Measurements from ENCODE around the gene C20orf202. TPM values are rescaled to one million over a fixed set of nuclear protein-coding genes. Genes with fewer than 3 reads are reported as not detected.

The C20orf202 gene
- total and polyA plus RNA-seq, 3 experiments from 2014 or later = not detected

DNA sequence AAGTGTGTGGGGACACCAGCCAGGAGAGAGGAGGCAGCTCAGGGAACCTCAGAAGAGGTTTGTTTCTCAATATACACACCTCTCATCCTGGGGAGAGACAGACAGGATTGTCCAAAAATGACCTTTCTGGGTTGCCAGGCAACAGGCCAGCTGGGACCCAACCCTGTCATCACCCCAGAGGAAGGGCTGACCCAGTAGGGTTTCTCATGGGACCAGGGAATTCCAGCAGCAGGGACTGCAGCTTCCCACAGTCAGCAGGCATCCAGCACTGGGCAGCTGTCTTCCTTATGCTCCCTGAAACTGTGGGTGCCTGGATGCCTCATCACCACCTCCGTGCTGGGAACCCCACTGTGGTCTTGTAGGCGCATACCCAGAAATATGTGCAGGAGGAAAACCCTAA, 1.3 kb downstream of the C20orf202 start:
- Histone ChIP-seq H3K9me3 (ENCODE audit: low read length) (no peaks in the 10 kb centered on the region), H3K4me1 (ENCODE audit: insufficient read depth, low read length) (peaks cover 3% of the 10 kb centered on the region), H3K36me3 (ENCODE audit: insufficient read depth, low read length) (no peaks in the 10 kb centered on the region), H3K27ac (ENCODE audit: low read depth, low read length) (no peak overlapping the region), H3K4me3 (ENCODE audit: low read length) (no peak overlapping the region), H3K27me3 (ENCODE audit: insufficient read depth, low read length, poor library complexity, severe bottlenecking) (no peaks in the 10 kb centered on the region)
- H3K4me1 Mint-ChIP-seq = peaks cover 0 to 3% (median 0%) of the 10 kb centered on the region in 3 donors
- DNase-seq = no peak
- no peaks in the 10 kb centered on the region for H3K36me3 Mint-ChIP-seq
- H3K27ac Mint-ChIP-seq = no peak overlapping the region
- H3K27me3 Mint-ChIP-seq = peaks cover 3% of the 10 kb centered on the region in 2 donors
- H3K4me3 Mint-ChIP-seq = no peak overlapping the region
- ChIA-PET CTCF (no interaction called here), POLR2A (no interaction called here)
- no peaks in the 10 kb centered on the region for H3K9me3 Mint-ChIP-seq

DNA sequence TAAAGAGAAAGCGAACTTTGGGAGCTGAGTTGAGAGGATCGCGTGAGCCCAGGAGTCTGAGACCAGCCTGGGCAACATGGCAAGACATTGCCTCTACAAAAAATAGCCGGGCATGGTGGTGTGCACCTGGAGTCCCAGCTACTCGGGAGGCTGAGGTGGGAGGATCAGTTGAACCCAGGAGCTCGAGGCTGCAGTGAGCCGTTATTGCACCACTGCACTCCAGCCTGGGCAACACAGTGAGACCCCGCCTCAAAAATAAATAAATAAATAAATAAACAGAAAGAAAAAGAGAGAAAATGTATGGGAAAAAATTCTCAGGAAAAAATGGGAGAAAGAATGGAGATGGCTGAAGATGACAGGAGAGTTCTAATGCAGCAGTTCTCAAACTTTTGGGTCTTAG, 2.5 kb downstream of the C20orf202 start:
- Mint-ChIP-seq H3K9me3 (no peaks in the 10 kb centered on the region), H3K27ac (no peak overlapping the region), H3K4me3 (no peak overlapping the region), H3K36me3 (no peaks in the 10 kb centered on the region), H3K4me1 (no peaks in the 10 kb centered on the region), H3K27me3 (peaks cover 0 to 3% of the 10 kb centered on the region in 2 donors)
- H3K27me3 ChIP-seq (ENCODE audit: insufficient read depth, low read length, poor library complexity, severe bottlenecking) = no peaks in the 10 kb centered on the region
- H3K36me3 ChIP-seq (ENCODE audit: insufficient read depth, low read length) = no peaks in the 10 kb centered on the region
- ChIA-PET CTCF (no interaction called here), POLR2A (no interaction called here)
- no peak overlapping the region for H3K27ac ChIP-seq (ENCODE audit: low read depth, low read length)
- DNase-seq = no peak
- H3K4me3 ChIP-seq (ENCODE audit: low read length) = no peak overlapping the region
- H3K9me3 ChIP-seq (ENCODE audit: low read length) = no peaks in the 10 kb centered on the region
- H3K4me1 ChIP-seq (ENCODE audit: insufficient read depth, low read length) = no peaks in the 10 kb centered on the region

DNA sequence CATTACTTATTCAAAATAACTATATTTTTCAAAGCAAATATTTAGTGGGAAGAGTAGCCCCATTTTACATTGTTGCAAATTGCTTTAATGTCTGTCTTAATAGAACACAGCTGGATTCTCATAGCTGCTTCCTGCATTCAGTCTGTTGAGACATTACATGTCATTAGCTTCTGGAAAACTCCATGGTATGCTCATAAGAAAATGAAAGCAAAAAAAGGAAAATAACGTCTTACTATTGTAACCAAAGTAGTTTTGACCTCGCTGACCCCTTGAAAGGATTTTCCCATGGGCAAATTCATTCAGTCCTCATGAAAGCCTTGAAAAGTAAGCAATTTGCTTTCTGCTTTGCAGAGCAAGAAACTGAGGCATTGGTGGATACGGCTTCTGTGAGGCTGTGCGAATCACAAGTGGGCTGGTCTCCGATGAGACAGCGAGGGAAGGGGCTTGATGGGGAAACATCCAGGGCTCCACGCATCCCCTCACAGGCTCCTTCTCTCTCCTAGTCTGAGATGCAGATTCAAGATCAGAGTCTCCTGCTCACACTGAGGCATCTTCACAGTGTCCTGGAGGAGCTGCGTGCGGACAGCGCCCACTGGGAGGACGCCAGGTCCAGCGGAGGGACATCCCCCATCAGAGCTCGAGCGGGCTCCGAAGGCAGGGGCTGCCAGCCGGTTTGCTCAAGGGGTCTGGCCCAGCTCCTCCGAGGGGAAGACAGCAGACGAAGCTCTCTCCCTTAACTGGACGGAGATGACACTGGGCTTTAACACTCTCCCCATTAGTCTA, 3.3 kb downstream of the C20orf202 start:
- CTCF ChIA-PET = no interaction called here
- no peak overlapping the region for H3K4me3 Mint-ChIP-seq
- peaks cover 0 to 1% of the 10 kb centered on the region in 2 donors for H3K27me3 Mint-ChIP-seq
- no peak for DNase-seq
- no peak overlapping the region for H3K27ac ChIP-seq (ENCODE audit: low read depth, low read length)
- H3K36me3 ChIP-seq (ENCODE audit: insufficient read depth, low read length) = no peaks in the 10 kb centered on the region
- no peaks in the 10 kb centered on the region for H3K36me3 Mint-ChIP-seq
- no peaks in the 10 kb centered on the region for H3K27me3 ChIP-seq (ENCODE audit: insufficient read depth, low read length, poor library complexity, severe bottlenecking)
- H3K4me3 ChIP-seq (ENCODE audit: low read length) = no peak overlapping the region
- POLR2A ChIA-PET = no interaction called here
- no peak overlapping the region for H3K27ac Mint-ChIP-seq
- no peaks in the 10 kb centered on the region for H3K4me1 ChIP-seq (ENCODE audit: insufficient read depth, low read length)
- no peaks in the 10 kb centered on the region for H3K4me1 Mint-ChIP-seq
- no peaks in the 10 kb centered on the region for H3K9me3 Mint-ChIP-seq
- no peaks in the 10 kb centered on the region for H3K9me3 ChIP-seq (ENCODE audit: low read length)

DNA sequence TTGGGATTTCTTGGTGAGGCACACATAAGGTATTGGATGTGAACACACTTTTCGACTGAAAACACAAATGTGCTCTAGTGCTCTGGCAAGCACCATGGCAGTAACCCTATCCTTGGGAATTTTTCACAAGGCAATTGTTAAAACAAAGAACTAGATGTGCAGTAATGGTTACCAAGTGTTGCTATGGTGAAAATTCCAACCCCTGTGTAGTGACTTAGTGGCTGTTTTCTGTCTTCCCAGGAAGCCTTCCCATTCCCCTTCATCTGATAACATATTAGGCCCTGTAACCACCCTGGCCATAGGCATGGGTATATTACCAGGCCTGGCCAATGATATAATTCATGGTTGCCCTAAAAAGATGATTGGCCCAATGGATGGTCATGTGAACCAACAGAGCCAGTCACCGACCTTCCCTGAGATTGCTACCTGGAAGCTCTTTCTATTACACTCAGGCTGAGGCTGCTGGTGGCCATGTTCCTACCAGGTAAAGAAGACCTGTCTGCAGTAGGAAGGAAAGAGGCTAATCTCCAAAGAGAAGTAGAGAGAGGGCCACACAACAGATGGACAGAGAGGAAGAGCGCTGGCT, 4.1 kb downstream of the C20orf202 start:
- no peak overlapping the region for H3K4me3 Mint-ChIP-seq
- peak overlapping the region in 1 of 8 donors; percentile 64 for H3K27ac Mint-ChIP-seq
- Histone ChIP-seq H3K27me3 (ENCODE audit: insufficient read depth, low read length, poor library complexity, severe bottlenecking) (no peaks in the 10 kb centered on the region), H3K9me3 (ENCODE audit: low read length) (no peaks in the 10 kb centered on the region), H3K36me3 (ENCODE audit: insufficient read depth, low read length) (no peaks in the 10 kb centered on the region), H3K4me1 (ENCODE audit: insufficient read depth, low read length) (no peaks in the 10 kb centered on the region), H3K4me3 (ENCODE audit: low read length) (no peak overlapping the region), H3K27ac (ENCODE audit: low read depth, low read length) (no peak overlapping the region)
- H3K36me3 Mint-ChIP-seq = no peaks in the 10 kb centered on the region
- CTCF ChIA-PET = no interaction called here
- no peaks in the 10 kb centered on the region for H3K9me3 Mint-ChIP-seq
- DNase-seq = no peak
- POLR2A ChIA-PET = no interaction called here
- peaks cover 5 to 9% of the 10 kb centered on the region in 2 donors for H3K27me3 Mint-ChIP-seq
- H3K4me1 Mint-ChIP-seq = peaks cover 0 to under 1% (median 0%) of the 10 kb centered on the region in 3 donors

DNA sequence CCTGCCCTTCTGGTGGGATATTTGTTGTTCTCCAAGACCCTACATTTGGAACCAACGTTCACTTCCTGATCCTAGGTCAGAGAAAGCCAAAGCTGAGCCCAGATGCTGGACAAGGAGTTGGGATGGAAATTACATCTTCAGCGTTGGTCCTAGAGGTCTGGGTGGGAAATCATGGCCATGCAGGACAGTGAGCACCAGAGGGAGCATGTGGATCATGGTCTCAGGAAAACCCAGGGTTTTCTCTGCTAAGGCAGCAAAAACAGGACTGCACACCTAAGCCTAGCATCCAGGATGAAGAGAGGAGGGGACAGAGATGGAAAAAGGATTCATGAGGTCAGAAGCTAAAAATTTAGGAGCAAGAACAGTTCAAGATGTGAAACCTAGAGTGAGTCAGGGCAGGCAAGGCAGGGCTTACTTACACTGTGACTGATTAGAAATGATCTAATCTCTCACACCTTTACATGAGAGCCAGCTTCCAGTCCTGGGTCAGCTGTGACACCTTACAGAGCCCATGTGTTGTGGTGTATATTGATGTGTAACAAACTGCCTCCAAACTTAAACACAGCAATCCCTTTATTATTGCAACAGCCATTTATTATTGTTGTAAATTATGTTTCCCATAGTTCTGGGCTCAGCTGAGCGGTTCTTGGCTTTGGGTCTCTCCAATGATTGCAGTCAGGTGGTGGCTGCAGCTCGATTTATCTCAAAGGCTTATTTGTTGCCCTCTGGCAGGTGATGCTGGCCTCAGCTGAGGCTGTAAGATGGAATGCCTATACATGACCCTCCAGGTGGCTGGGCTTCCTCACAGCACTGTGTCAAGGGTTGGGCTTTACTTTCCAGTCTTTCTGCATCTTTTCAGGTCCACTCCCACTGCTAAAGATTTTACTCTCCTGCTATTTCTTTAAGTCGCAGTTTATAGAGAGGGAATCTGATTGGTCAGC, 6.5 kb downstream of the C20orf202 start:
- Mint-ChIP-seq H3K36me3 (no peaks in the 10 kb centered on the region), H3K9me3 (no peaks in the 10 kb centered on the region), H3K4me3 (no peak overlapping the region), H3K27ac (no peak overlapping the region), H3K27me3 (peaks cover 5 to 15% of the 10 kb centered on the region in 2 donors), H3K4me1 (peaks cover 5 to 10% (median 6%) of the 10 kb centered on the region in 3 donors)
- Histone ChIP-seq H3K27ac (ENCODE audit: low read depth, low read length) (no peak overlapping the region), H3K36me3 (ENCODE audit: insufficient read depth, low read length) (no peaks in the 10 kb centered on the region), H3K27me3 (ENCODE audit: insufficient read depth, low read length, poor library complexity, severe bottlenecking) (no peaks in the 10 kb centered on the region), H3K9me3 (ENCODE audit: low read length) (no peaks in the 10 kb centered on the region), H3K4me3 (ENCODE audit: low read length) (no peak overlapping the region), H3K4me1 (ENCODE audit: insufficient read depth, low read length) (peaks cover 7% of the 10 kb centered on the region)
- DNase-seq = no peak
- CTCF ChIA-PET = interaction anchor here (1.4 kb wide), 1 partner anchor 18 kb away, joined by 3 read pairs; no protein-coding TSS in a partner anchor
- POLR2A ChIA-PET = no interaction called here

DNA sequence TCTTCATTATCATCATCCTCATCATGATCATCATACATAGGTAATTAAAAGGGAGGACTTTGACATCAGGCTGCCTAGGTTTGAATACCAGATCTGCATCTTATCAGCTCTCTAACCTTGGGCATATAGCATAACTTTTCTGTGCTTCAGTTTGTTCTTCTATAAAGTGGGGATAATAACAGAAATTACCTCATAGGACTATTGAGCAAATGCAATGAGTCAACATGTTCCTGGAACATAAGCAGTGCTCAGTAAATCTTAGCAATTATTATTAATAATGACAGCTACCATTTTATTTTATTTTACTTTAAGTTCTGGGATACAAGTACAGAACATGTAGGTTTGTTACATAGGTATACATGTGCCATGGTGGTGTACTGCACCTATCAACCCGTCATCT, 7.2 kb downstream of the C20orf202 start:
- H3K4me1 Mint-ChIP-seq = peaks cover 8 to 15% (median 10%) of the 10 kb centered on the region in 3 donors
- CTCF ChIA-PET = interaction anchor here (1.4 kb wide), 1 partner anchor 17 kb away, joined by 3 read pairs; no protein-coding TSS in a partner anchor

DNA sequence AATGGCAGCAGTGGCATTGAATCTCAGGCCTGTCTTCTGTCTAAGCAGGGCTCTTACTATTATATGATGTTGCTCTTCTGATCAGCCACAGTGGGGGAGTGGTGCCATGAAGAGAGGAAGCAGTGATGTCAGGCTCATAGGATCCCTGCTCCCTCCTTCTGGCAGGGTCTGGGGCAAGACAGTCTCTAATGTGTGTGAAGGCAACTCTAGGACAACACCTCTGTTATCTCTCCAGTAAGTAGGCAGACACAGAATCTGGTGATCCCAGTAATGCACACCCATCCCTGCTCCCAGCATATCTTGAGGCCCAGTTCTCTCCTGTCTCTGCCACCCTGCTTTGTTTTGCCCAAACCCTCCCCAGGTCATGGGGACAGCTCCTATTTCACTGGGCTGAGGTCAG, 8.8 kb downstream of the C20orf202 start:
- Histone ChIP-seq H3K4me1 (ENCODE audit: insufficient read depth, low read length) (peaks cover 27% of the 10 kb centered on the region), H3K27ac (ENCODE audit: low read depth, low read length) (no peak overlapping the region), H3K4me3 (ENCODE audit: low read length) (no peak overlapping the region), H3K36me3 (ENCODE audit: insufficient read depth, low read length) (no peaks in the 10 kb centered on the region), H3K27me3 (ENCODE audit: insufficient read depth, low read length, poor library complexity, severe bottlenecking) (no peaks in the 10 kb centered on the region), H3K9me3 (ENCODE audit: low read length) (no peaks in the 10 kb centered on the region)
- Mint-ChIP-seq H3K9me3 (no peaks in the 10 kb centered on the region), H3K36me3 (no peaks in the 10 kb centered on the region), H3K4me3 (no peak overlapping the region), H3K4me1 (peaks cover 14 to 21% (median 17%) of the 10 kb centered on the region in 3 donors), H3K27ac (no peak overlapping the region), H3K27me3 (peaks cover 9 to 20% of the 10 kb centered on the region in 2 donors)
- DNase-seq = no peak
- POLR2A ChIA-PET = no interaction called here
- CTCF ChIA-PET = interaction anchor here (1.1 to 2.0 kb wide), 4 partner anchors 12 to 256 kb away, joined by 3 to 6 read pairs (median 5); partner anchors contain the start of gene RAD21L1

More for the DNA sequence above, 7.2 kb downstream of the C20orf202 start:
- DNase-seq = no peak
- Histone ChIP-seq H3K27me3 (ENCODE audit: insufficient read depth, low read length, poor library complexity, severe bottlenecking) (no peaks in the 10 kb centered on the region), H3K9me3 (ENCODE audit: low read length) (no peaks in the 10 kb centered on the region), H3K4me1 (ENCODE audit: insufficient read depth, low read length) (peaks cover 15% of the 10 kb centered on the region), H3K36me3 (ENCODE audit: insufficient read depth, low read length) (no peaks in the 10 kb centered on the region), H3K27ac (ENCODE audit: low read depth, low read length) (no peak overlapping the region), H3K4me3 (ENCODE audit: low read length) (no peak overlapping the region)
- peaks cover 8 to 17% of the 10 kb centered on the region in 2 donors for H3K27me3 Mint-ChIP-seq
- POLR2A ChIA-PET = no interaction called here
- H3K27ac Mint-ChIP-seq = peak overlapping the region in 1 of 8 donors; percentile 4
- H3K9me3 Mint-ChIP-seq = no peaks in the 10 kb centered on the region
- no peak overlapping the region for H3K4me3 Mint-ChIP-seq
- H3K36me3 Mint-ChIP-seq = no peaks in the 10 kb centered on the region
